GM18867 (cell line): ENCODE measurements around the gene GTF3C5.
"Not testable (repeated sequence)": the region's sequence is repeated elsewhere in the genome, so short reads cannot be mapped to it uniquely, and the experiment has no call there.

Source experiments
- ATAC-seq: cut with Tn5 transposase; IDR thresholded peaks from one replicate; pipeline ENCODE4 v1.9.1; 2021; ENCODE audit warnings: mild to moderate bottlenecking, moderate library complexity; ENCODE audit not compliant: unreplicated experiment

Gene GTF3C5

DNA sequence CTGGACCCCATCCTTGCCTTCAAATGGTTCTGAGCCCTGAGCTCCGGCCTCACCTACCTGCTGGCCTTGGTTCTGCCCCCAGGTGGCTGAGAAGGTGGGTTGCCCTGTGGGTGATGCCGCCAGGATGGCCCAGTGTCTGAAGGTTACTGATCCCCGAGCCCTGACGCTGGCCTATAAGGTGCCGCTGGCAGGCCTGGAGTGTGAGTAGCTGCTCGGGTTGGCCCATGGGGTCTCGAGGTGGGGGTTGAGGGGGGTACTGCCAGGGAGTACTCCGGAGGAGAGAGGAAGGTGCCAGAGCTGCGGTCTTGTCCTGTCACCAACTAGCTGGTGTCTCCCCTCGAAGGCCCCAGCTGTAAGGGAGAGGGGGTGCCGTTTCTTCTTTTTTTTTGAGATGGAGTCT lies 36.2 kb downstream of the GTF3C5 start:
- ATAC-seq = no peak

DNA sequence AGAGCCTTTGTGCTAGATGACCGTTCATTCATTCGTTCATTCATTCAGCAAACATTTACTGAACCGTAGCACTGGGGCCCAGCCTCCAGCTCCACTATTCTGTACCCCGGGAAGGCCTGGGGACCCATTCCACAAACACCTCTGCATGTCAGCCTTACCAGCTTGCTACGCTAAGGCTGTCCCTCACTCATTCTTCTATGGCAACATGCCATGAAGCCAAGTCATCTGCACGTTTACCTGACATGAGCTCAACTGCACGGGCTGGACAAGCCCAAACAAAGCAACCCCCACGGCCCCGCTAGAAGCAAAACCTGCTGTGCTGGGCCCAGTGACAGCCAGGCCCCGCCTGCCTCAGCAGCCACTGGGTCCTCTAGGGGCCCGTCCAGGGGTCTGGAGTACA lies 37.0 kb downstream of the GTF3C5 start:
- ATAC-seq = no peak

DNA sequence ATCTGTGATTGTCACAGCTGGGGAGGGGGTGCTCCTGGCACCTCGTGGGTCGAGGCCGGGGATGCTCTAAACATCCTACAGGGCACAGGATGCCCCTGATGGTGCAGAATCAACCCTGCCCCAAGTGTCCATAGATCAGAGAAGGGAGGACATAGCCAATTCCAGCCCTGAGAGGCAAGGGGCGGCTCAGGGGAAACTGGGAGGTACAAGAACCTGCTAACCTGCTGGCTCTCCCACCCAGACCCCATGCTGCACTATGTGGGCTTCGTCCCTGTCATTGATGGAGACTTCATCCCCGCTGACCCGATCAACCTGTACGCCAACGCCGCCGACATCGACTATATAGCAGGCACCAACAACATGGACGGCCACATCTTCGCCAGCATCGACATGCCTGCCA lies 37.6 kb downstream of the GTF3C5 start:
- ATAC-seq = not testable (repeated sequence)

DNA sequence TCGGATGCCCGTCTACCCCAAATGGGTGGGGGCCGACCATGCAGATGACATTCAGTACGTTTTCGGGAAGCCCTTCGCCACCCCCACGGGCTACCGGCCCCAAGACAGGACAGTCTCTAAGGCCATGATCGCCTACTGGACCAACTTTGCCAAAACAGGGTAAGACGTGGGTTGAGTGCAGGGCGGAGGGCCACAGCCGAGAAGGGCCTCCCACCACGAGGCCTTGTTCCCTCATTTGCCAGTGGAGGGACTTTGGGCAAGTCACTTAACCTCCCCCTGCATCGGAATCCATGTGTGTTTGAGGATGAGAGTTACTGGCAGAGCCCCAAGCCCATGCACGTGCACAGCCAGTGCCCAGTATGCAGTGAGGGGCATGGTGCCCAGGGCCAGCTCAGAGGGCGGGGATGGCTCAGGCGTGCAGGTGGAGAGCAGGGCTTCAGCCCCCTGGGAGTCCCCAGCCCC lies 39.7 kb downstream of the GTF3C5 start:
- not testable (repeated sequence) for ATAC-seq

GRCh38 chr9:133070985-133071384 lies 40.2 kb downstream of the GTF3C5 start:
- ATAC-seq = not testable (repeated sequence)

GRCh38 chr9:133071484-133072150 lies 40.8 kb downstream of the GTF3C5 start:
- no peak for ATAC-seq

DNA sequence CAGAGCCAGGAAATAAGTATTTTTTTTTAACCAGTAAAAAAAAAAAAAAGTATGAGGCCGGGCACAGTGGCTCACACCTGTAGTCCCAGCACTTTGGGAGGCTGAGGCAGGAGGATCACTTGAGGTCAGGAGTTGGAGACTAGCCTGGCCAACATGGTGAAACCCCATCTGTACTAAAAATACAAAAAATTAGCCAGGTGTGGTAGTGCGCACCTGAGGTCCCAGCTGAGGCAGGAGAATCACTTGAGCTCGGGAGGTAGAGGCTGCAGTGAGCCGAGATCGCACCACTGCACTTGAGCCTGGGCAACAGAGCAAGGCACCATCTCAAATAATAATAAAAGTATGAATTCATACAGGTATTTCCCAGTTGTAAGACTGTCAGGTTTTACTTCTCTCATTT lies 41.4 kb downstream of the GTF3C5 start:
- not testable (repeated sequence) for ATAC-seq

DNA sequence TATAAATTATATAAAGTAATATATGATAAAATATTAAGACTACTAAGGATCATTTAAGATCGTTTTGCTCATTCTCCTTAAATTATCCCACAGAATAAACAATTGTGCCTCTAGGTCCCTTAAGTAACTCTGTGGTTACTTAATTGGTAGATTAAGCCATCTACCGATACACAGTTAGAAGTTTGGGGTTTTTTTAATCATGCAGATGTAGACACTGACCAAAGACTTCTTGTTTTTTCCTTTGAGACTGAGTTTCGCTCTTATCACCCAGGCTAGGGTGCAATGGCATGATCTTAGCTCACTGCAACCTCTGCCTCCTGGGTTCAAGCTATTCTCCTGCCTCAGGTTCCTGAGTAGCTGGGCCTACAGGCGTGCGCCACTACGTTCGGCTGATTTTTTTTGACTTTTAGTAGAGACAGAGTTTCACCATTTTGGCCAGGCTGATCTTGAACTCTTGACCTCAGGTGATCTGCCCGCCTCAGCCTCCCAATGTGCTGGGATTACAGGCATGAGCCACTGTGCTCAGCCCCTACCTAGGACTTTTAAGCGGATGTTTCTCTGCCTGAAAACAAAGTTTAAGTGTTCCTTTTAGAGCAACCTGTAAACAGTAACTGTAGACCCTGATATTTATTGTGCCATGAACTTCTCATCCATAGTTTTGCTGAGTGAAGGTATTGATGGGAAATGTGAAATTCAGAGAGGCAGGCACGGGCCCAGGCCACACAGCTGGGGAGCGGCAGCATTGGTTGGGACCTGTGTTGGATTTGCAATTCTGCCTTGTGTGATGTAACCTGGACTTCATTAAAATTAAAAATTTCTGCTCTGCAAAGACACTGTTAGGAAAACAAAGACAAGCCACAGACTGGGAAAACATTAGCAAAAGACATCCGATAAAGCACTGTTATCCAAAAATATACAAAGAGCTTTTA lies 42.6 kb downstream of the GTF3C5 start:
- no peak for ATAC-seq

- no peak for ATAC-seq
Measured at GRCh38 chr9:133074111-133074651, 43.4 kb downstream of the GTF3C5 start.

GRCh38 chr9:133075925-133076630 lies 45.3 kb downstream of the GTF3C5 start:
- no peak for ATAC-seq

DNA sequence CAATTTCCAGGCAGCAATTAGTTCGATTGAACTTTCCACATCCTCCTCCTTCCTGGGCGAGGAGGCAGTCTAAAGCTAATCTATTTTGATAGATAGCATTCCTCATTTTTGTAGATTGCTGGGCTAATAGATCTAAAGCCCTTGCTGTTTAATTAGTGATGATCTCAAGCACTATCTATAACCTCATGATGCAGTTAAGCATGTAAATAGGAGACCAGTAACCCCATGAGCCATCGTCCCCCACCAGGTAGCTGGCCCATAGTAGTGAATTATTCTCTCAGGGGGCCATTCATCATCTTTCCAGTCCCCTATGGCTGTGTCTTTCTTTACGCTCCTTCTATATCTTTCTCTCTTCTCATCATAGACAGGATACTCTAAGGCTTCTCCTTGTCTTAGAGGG lies 45.9 kb downstream of the GTF3C5 start:
- no peak for ATAC-seq

DNA sequence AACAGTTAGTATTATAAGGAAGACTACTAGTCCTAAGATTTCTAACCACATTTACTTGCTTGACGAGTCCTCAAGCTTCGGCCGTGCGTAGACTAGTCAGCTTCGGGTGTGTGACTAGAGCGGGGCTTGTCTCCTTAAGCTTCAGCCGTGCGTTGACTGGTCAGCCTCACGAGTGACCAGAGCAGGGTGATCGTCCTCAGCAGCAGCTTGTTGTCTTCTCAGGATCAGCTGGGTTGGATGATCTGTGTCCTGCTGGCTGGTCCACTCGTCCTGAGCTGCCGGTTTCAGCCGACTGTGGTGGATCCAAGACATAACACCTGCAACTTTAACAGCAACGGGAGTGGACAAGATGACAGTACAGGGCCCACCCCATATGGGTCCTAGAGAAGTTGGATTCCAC lies 47.7 kb downstream of the GTF3C5 start:
- no peak for ATAC-seq

DNA sequence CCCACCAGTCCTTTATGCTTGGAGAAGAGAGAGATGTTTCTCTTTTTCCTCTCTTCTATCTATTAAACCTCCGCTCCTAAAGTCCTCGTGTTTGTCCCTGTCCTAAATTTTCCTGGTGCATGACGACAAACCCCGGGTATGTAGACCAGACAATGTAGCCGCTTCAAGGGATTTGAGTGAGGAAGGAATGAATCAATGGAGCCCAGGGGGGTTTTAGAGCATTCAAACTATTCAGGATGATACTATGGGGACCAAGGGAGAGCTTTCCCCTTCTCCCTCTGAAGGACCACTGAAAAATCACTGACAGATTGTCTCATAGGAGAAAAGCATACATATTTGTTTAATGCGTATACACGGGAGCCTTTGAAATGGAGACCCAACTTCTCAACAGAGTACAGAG lies 49.4 kb downstream of the GTF3C5 start:
- ATAC-seq = no peak

DNA sequence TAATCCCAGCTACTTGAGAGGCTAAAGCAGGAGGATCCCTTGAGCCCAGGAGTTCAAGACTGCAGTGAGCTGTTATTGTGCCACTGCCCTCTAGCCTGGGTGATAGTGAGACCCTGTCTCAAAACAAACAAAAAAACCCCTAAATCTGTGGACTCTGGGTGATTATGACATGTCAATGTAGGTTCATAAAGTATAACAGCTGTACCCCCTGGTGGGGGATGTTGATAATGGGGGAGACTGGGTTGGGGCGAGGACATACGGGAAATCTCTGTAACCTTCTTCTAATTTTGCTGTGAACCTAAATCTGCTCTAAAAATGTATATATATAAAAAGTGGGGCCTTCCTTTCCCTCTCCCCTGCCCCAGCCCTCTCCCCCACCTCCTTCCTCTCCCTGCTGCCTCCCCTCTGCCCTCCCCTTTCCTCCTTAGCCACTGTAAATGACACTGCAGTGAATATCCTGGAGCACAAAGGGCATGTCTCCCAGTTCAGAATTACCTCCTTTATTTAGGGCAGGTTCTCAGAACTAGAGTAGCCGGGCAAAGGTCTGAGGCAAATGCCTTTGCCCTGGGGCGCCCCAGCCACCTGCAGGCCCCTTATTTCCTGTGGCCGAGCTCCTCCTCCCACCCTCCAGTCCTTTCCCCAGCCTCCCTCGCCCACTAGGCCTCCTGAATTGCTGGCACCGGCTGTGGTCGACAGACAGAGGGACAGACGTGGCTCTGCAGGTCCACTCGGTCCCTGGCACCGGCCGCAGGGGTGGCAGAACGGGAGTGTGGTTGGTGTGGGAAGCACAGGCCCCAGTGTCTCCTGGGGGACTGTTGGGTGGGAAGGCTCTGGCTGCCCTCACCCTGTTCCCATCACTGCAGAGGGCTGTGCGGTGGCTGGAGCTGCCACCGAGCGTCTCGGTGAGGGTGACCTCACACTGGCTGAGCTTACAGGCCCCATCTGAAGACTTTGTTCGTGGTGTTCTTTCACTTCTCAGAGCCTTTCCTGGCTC lies 50.3 kb downstream of the GTF3C5 start:
- ATAC-seq = not testable (repeated sequence)

DNA sequence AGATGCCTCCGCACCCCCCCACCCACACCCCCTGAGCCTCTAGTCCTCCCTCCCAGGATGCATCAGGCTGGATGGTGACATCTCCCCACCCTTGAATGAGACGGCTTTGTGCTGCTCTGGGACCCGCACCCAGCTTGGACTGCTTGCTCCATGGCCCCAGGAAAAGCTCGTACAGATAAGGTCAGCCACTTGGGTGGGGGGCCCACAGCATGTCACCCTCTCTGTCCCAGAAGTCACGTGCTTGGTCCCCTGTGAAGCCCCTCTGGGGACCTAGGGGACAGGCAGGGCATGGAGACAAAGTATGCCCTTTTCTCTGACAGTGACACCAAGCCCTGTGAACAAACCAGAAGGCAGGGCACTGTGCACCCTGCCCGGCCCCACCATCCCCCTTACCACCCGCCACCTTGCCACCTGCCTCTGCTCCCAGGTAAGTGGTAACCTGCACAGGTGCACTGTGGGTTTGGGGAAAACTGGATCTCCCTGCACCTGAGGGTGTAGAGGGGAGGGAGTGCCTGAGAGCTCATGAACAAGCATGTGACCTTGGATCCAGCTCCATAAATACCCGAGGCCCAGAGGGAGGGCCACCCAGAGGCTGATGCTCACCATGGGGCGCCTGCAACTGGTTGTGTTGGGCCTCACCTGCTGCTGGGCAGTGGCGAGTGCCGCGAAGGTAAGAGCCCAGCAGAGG lies 51.3 kb downstream of the GTF3C5 start:
- ATAC-seq = not testable (repeated sequence)

DNA sequence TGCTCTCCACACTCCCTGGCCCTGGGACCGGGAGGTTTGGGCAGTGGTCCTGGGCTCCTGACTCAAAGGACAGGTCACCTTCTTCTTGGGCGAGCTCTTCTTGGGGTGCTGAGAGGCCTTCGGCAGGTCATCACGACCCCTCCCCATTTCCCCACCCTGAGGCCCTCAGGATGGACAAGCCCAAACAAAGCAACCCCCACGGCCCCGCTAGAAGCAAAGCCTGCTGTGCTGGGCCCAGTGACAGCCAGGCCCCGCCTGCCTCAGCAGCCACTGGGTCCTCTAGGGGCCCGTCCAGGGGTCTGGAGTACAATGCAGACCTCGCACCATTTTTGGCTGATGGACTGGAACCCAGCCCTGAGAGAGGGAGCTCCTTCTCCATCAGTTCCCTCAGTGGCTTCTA lies 52.9 kb downstream of the GTF3C5 start:
- not testable (repeated sequence) for ATAC-seq

DNA sequence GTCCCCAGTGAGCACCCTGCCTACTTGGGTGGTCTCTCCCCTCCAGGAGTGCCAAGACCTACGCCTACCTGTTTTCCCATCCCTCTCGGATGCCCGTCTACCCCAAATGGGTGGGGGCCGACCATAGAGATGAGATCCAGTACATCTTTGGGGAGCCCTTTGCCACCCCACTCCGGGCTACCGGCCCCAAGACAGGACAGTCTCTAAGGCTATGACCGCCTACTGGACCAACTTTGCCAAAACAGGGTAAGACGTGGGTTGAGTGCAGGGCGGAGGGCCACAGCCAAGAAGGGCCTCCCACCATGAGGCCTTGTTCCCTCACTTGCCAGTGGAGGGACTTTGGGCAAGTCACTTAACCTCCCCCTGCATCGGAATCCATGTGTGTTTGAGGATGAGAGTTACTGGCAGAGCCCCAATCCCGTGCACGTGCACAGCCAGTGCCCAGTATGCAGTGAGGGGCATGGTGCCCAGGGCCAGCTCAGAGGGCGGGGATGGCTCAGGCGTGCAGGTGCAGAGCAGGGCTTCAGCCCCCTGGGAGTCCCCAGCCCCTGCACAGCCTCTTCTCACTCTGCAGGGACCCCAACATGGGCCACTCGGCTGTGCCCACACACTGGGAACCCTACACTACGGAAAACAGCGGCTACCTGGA lies 55.5 kb downstream of the GTF3C5 start:
- not testable (repeated sequence) for ATAC-seq

DNA sequence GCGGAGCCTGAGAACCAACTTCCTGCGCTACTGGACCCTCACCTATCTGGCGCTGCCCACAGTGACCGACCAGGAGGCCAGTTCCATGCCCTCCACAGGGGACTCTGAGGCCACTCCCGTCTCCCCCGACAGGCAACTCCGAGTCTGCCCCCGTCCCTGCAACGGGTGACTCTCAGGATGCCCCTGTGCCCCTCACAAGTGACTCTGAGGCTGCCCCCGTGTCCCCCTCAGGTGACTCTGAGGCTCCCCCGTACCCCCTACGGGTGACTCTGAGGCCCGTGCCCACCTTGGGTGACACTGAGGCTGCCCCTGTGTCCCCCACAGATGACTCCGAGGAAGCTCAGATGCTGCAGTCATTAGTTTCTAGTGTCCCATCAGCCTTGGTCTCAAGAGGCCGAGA lies 56.1 kb downstream of the GTF3C5 start:
- ATAC-seq = no peak
